ENCODE data around the gene GAB2.
"Not testable (repeated sequence)": the region's sequence is repeated elsewhere in the genome, so short reads cannot be mapped to it uniquely, and the experiment has no call there.

The GAB2 gene

GRCh38 chr11:78281511-78281910 lies 136.1 kb downstream of the GAB2 start:
- H3K4me3 ChIP-seq (ENCODE audit: low read length) = no peak overlapping the region
- no peak overlapping the region for H3K27ac ChIP-seq (ENCODE audit: low read length)
- peaks cover 4% of the 10 kb centered on the region; the same call in 1 of the 2 replicates for H3K36me3 ChIP-seq (ENCODE audit: insufficient read depth, low read depth, low read length)
- no peaks in the 10 kb centered on the region for H3K27me3 ChIP-seq (ENCODE audit: insufficient read depth, low read length)
- no peaks in the 10 kb centered on the region for H3K4me1 ChIP-seq (ENCODE audit: insufficient read depth, low read length)
- no peak overlapping the region for H3K9ac ChIP-seq (ENCODE audit: low read depth, low read length)
- H3K9me3 ChIP-seq (ENCODE audit: insufficient read depth, low read depth, low read length) = no peaks in the 10 kb centered on the region

GRCh38 chr11:78277314-78277994 lies 140.2 kb downstream of the GAB2 start:
- no peaks in the 10 kb centered on the region for H3K4me1 ChIP-seq (ENCODE audit: insufficient read depth, low read length)

GRCh38 chr11:78276311-78276710 lies 141.3 kb downstream of the GAB2 start:
- no peaks in the 10 kb centered on the region for H3K27me3 ChIP-seq (ENCODE audit: insufficient read depth, low read length)
- H3K36me3 ChIP-seq (ENCODE audit: insufficient read depth, low read depth, low read length) = peaks cover 7% of the 10 kb centered on the region; the same call in 1 of the 2 replicates
- no peak overlapping the region for H3K27ac ChIP-seq (ENCODE audit: low read length)
- H3K4me3 ChIP-seq (ENCODE audit: low read length) = no peak overlapping the region
- no peak overlapping the region for H3K9ac ChIP-seq (ENCODE audit: low read depth, low read length)
- H3K9me3 ChIP-seq (ENCODE audit: insufficient read depth, low read depth, low read length) = peaks cover 23% of the 10 kb centered on the region
- no peaks in the 10 kb centered on the region for H3K4me1 ChIP-seq (ENCODE audit: insufficient read depth, low read length)

More at GRCh38 chr11:78277314-78277994, 140.2 kb downstream of the GAB2 start:
- H3K9ac ChIP-seq (ENCODE audit: low read depth, low read length) = no peak overlapping the region
- H3K36me3 ChIP-seq (ENCODE audit: insufficient read depth, low read depth, low read length) = peaks cover 4% of the 10 kb centered on the region; the same call in 1 of the 2 replicates
- no peak overlapping the region for H3K27ac ChIP-seq (ENCODE audit: low read length)
- peaks cover 16% of the 10 kb centered on the region for H3K9me3 ChIP-seq (ENCODE audit: insufficient read depth, low read depth, low read length)
- H3K27me3 ChIP-seq (ENCODE audit: insufficient read depth, low read length) = no peaks in the 10 kb centered on the region
- no peak overlapping the region for H3K4me3 ChIP-seq (ENCODE audit: low read length)

- Histone ChIP-seq H3K9ac (ENCODE audit: low read depth, low read length) (no peak overlapping the region), H3K27ac (ENCODE audit: low read length) (no peak overlapping the region), H3K4me3 (ENCODE audit: low read length) (no peak overlapping the region), H3K27me3 (ENCODE audit: insufficient read depth, low read length) (no peaks in the 10 kb centered on the region), H3K9me3 (ENCODE audit: insufficient read depth, low read depth, low read length) (peaks cover 23% of the 10 kb centered on the region), H3K4me1 (ENCODE audit: insufficient read depth, low read length) (no peaks in the 10 kb centered on the region), H3K36me3 (ENCODE audit: insufficient read depth, low read depth, low read length) (peaks cover 6% of the 10 kb centered on the region; the same call in 1 of the 2 replicates)
Observed at GRCh38 chr11:78274739-78275138, 142.9 kb downstream of the GAB2 start.

- not testable (repeated sequence) for H3K4me1 ChIP-seq (ENCODE audit: insufficient read depth, low read length); H3K9ac ChIP-seq (ENCODE audit: low read depth, low read length); H3K36me3 ChIP-seq (ENCODE audit: insufficient read depth, low read depth, low read length); H3K4me3 ChIP-seq (ENCODE audit: low read length); H3K27ac ChIP-seq (ENCODE audit: low read length); H3K27me3 ChIP-seq (ENCODE audit: insufficient read depth, low read length)
- H3K9me3 ChIP-seq (ENCODE audit: insufficient read depth, low read depth, low read length) = peaks cover 23% of the 10 kb centered on the region
Observed at GRCh38 chr11:78272625-78273269, 144.9 kb downstream of the GAB2 start.

- not testable (repeated sequence) for H3K27ac ChIP-seq (ENCODE audit: low read length); H3K4me1 ChIP-seq (ENCODE audit: insufficient read depth, low read length); H3K4me3 ChIP-seq (ENCODE audit: low read length); H3K9ac ChIP-seq (ENCODE audit: low read depth, low read length); H3K27me3 ChIP-seq (ENCODE audit: insufficient read depth, low read length); H3K36me3 ChIP-seq (ENCODE audit: insufficient read depth, low read depth, low read length)
- peaks cover 23% of the 10 kb centered on the region for H3K9me3 ChIP-seq (ENCODE audit: insufficient read depth, low read depth, low read length)
Observed at GRCh38 chr11:78271801-78272200, 145.8 kb downstream of the GAB2 start.

GRCh38 chr11:78270971-78271370 lies 146.6 kb downstream of the GAB2 start:
- Histone ChIP-seq H3K4me1 (ENCODE audit: insufficient read depth, low read length) (no peaks in the 10 kb centered on the region), H3K9me3 (ENCODE audit: insufficient read depth, low read depth, low read length) (peaks cover 23% of the 10 kb centered on the region), H3K27ac (ENCODE audit: low read length) (no peak overlapping the region), H3K27me3 (ENCODE audit: insufficient read depth, low read length) (no peaks in the 10 kb centered on the region), H3K9ac (ENCODE audit: low read depth, low read length) (no peak overlapping the region), H3K4me3 (ENCODE audit: low read length) (no peak overlapping the region), H3K36me3 (ENCODE audit: insufficient read depth, low read depth, low read length) (peaks cover 6% of the 10 kb centered on the region; the same call in 1 of the 2 replicates)

- H3K27me3 ChIP-seq (ENCODE audit: insufficient read depth, low read length) = no peaks in the 10 kb centered on the region
Observed at GRCh38 chr11:78269806-78270205, 147.8 kb downstream of the GAB2 start.

GRCh38 chr11:78268591-78269410 lies 148.8 kb downstream of the GAB2 start:
- H3K4me1 ChIP-seq (ENCODE audit: insufficient read depth, low read length) = no peaks in the 10 kb centered on the region
- H3K27ac ChIP-seq (ENCODE audit: low read length) = no peak overlapping the region
- no peak overlapping the region for H3K9ac ChIP-seq (ENCODE audit: low read depth, low read length)
- H3K4me3 ChIP-seq (ENCODE audit: low read length) = no peak overlapping the region
- H3K27me3 ChIP-seq (ENCODE audit: insufficient read depth, low read length) = no peaks in the 10 kb centered on the region
- peaks cover 6% of the 10 kb centered on the region; the same call in 1 of the 2 replicates for H3K36me3 ChIP-seq (ENCODE audit: insufficient read depth, low read depth, low read length)
- H3K9me3 ChIP-seq (ENCODE audit: insufficient read depth, low read depth, low read length) = peaks cover 21% of the 10 kb centered on the region

More at GRCh38 chr11:78269806-78270205, 147.8 kb downstream of the GAB2 start:
- H3K27ac ChIP-seq (ENCODE audit: low read length) = no peak overlapping the region
- H3K4me3 ChIP-seq (ENCODE audit: low read length) = no peak overlapping the region
- H3K9ac ChIP-seq (ENCODE audit: low read depth, low read length) = no peak overlapping the region
- H3K9me3 ChIP-seq (ENCODE audit: insufficient read depth, low read depth, low read length) = peaks cover 23% of the 10 kb centered on the region
- H3K4me1 ChIP-seq (ENCODE audit: insufficient read depth, low read length) = no peaks in the 10 kb centered on the region
- H3K36me3 ChIP-seq (ENCODE audit: insufficient read depth, low read depth, low read length) = peaks cover 6% of the 10 kb centered on the region; the same call in 1 of the 2 replicates

GRCh38 chr11:78266451-78266850 lies 151.2 kb downstream of the GAB2 start:
- Histone ChIP-seq H3K36me3 (ENCODE audit: insufficient read depth, low read depth, low read length) (peaks cover 4% of the 10 kb centered on the region; the same call in 1 of the 2 replicates), H3K4me1 (ENCODE audit: insufficient read depth, low read length) (peaks cover under 1% of the 10 kb centered on the region; the same call in 1 of the 2 replicates), H3K4me3 (ENCODE audit: low read length) (no peak overlapping the region), H3K9me3 (ENCODE audit: insufficient read depth, low read depth, low read length) (no peaks in the 10 kb centered on the region), H3K9ac (ENCODE audit: low read depth, low read length) (no peak overlapping the region), H3K27me3 (ENCODE audit: insufficient read depth, low read length) (no peaks in the 10 kb centered on the region), H3K27ac (ENCODE audit: low read length) (no peak overlapping the region)

GRCh38 chr11:78265326-78265725 lies 152.3 kb downstream of the GAB2 start:
- H3K27me3 ChIP-seq (ENCODE audit: insufficient read depth, low read length) = no peaks in the 10 kb centered on the region
- no peaks in the 10 kb centered on the region for H3K36me3 ChIP-seq (ENCODE audit: insufficient read depth, low read depth, low read length)
- peaks cover 4% of the 10 kb centered on the region; the same call in 1 of the 2 replicates for H3K4me1 ChIP-seq (ENCODE audit: insufficient read depth, low read length)
- no peaks in the 10 kb centered on the region for H3K9me3 ChIP-seq (ENCODE audit: insufficient read depth, low read depth, low read length)
- H3K9ac ChIP-seq (ENCODE audit: low read depth, low read length) = no peak overlapping the region
- no peak overlapping the region for H3K4me3 ChIP-seq (ENCODE audit: low read length)
- H3K27ac ChIP-seq (ENCODE audit: low read length) = no peak overlapping the region

Measured in iPS-20b (cell line).